Measurements from ENCODE around the gene FNIP1.

- TF ChIP-seq POLR2A (IDR thresholded peaks at IDR 0.05) (no peak), CTCF (IDR thresholded peaks at IDR 0.05) (no peak), EP300 (IDR thresholded peaks at IDR 0.05; ENCODE audit: low read depth) (no peak), POLR2AphosphoS5 (IDR thresholded peaks at IDR 0.05) (no peak)
Measured at GRCh38 chr5:131627207-131627865, 169.5 kb downstream of the FNIP1 start.

All from transverse colon (tissue), 4 donors.